Lower leg skin (tissue), 4 donors: ENCODE measurements around the gene PTH2R. TPM values are rescaled to one million over a fixed set of nuclear protein-coding genes. Genes with fewer than 3 reads are reported as not detected.

Experiments used
- DNase-seq, 2 donors: peaks; one replicate each; pipeline ENCODE4 v3.0.0-alpha.2; 2019; ENCODE audit warnings: low spot score in 2 of 2
- H3K4me3 ChIP-seq: fragments of 200-600 bp; sonication (generic); 2 replicates; pipeline ENCODE4 v1.5.1; 2017; ENCODE audit warnings: mild to moderate bottlenecking, low read depth; ENCODE audit not compliant: poor library complexity, severe bottlenecking
- POLR2A ChIP-seq, 2 donors: fragments of 450-650 bp; IDR thresholded peaks; one replicate each; pipeline ENCODE4 v1.6.1; 2016 to 2017; ENCODE audit warnings: antibody characterized with exemption in 2 of 2, mild to moderate bottlenecking in 1 of 2, moderate library complexity in 1 of 2
- WGBS, 2 donors: methylation state at CpG; one replicate each; pipeline ENCODE4 v1.1.5; 2018; 5-methylcytosine and 5-hydroxymethylcytosine counted together
- intact Hi-C: fragments of 100-400 bp; cut with DNase I; formaldehyde crosslinking; loops from one replicate; pipeline ENCODE4 v1.15.0; 2023; ENCODE audit warnings: low total_unique reads
- total RNA-seq, 4 donors: library from RNA; depleted of rRNA; stranded (reverse); fragments of >200 nt; gene quantifications; one replicate each; pipeline ENCODE4 v1.1.0, GENCODE V29; 2016
- TF ChIP-seq, protein P1 (sequence below), 3 donors: fragments of 450-650 bp; IDR thresholded peaks; one replicate each; pipeline ENCODE4 v1.5.1; 2016; ENCODE audit warnings: antibody characterized with exemption in 3 of 3, mild to moderate bottlenecking in 3 of 3, moderate library complexity in 2 of 3

Gene PTH2R
- total RNA-seq, 4 donors from 2014 or later, result 0.25 to 0.29 TPM; not detected in 2

- 9 to 17% methylated on average over 9 of the region's 9 CpGs for WGBS, 2 donors
- intact Hi-C loops, result no loop called here
Observed at GRCh38 chr2:208407667-208408066, 1.1 kb downstream of the PTH2R start.

DNA sequence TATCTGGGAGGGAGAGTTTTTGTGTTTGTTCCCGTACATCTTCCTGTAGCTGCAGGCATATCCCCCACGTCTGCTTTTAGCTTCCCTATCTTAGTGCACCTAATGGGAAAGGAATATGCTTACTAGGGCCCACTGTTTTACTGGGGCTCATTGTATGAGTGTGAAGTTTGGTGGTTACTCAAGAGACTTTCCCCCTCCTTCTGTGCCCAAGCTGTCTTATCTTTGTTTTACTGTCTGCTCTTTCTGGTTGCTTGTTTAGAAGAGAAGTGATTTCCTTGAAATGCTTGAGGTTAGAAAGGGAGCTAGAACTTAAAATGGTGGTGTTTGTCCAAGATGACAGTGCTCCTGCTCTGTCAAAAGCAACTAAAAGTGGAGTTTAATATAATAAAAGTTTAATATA, 7.3 kb downstream of the PTH2R start:
- intact Hi-C loops, result no loop called here
- H3K4me3 ChIP-seq, result no peak overlapping the region
- DNase-seq, result no peak
- no peak for TF ChIP-seq POLR2A (IDR thresholded peaks at IDR 0.05)
- TF ChIP-seq, protein P1, sequence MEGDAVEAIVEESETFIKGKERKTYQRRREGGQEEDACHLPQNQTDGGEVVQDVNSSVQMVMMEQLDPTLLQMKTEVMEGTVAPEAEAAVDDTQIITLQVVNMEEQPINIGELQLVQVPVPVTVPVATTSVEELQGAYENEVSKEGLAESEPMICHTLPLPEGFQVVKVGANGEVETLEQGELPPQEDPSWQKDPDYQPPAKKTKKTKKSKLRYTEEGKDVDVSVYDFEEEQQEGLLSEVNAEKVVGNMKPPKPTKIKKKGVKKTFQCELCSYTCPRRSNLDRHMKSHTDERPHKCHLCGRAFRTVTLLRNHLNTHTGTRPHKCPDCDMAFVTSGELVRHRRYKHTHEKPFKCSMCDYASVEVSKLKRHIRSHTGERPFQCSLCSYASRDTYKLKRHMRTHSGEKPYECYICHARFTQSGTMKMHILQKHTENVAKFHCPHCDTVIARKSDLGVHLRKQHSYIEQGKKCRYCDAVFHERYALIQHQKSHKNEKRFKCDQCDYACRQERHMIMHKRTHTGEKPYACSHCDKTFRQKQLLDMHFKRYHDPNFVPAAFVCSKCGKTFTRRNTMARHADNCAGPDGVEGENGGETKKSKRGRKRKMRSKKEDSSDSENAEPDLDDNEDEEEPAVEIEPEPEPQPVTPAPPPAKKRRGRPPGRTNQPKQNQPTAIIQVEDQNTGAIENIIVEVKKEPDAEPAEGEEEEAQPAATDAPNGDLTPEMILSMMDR (IDR thresholded peaks at IDR 0.05), result no peak
- WGBS, 2 donors, result 60 to 69% methylated on average over 2 of the region's 2 CpGs

More at GRCh38 chr2:208407667-208408066, 1.1 kb downstream of the PTH2R start:
- no peak overlapping the region for H3K4me3 ChIP-seq
- TF ChIP-seq, protein P1 (IDR thresholded peaks at IDR 0.05), result no peak
- no peak for TF ChIP-seq POLR2A (IDR thresholded peaks at IDR 0.05)
- no peak for DNase-seq

GRCh38 chr2:208415255-208415654, 8.7 kb downstream of the PTH2R start:
- H3K4me3 ChIP-seq, result no peak overlapping the region
- 83 to 85% methylated on average over 4 of the region's 4 CpGs for WGBS, 2 donors
- TF ChIP-seq POLR2A (IDR thresholded peaks at IDR 0.05), result no peak
- TF ChIP-seq, protein P1 (IDR thresholded peaks at IDR 0.05), result no peak
- intact Hi-C loops, result no loop called here
- no peak for DNase-seq

DNA sequence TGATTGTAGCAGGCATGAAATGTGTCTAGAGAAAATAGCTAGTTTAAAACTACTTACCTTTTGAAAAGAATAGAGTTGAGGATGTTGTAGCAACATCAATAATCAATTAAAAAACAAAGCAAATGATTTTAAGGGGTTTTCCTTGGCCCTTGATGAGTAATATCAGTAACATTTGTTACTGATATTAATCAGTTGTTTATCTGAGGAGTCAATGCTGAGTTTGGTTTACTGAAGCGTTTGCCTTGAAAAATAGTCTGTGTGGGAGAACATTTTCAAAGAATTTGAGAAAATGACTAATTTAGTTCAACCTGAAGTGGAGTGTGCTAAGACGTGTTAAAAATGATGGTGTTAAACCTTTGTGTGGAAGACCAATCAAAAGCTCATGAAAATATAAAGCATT, 9.3 kb downstream of the PTH2R start:
- H3K4me3 ChIP-seq, result no peak overlapping the region
- 69 to 73% methylated on average over 2 of the region's 2 CpGs for WGBS, 2 donors
- intact Hi-C loops, result no loop called here

DNA sequence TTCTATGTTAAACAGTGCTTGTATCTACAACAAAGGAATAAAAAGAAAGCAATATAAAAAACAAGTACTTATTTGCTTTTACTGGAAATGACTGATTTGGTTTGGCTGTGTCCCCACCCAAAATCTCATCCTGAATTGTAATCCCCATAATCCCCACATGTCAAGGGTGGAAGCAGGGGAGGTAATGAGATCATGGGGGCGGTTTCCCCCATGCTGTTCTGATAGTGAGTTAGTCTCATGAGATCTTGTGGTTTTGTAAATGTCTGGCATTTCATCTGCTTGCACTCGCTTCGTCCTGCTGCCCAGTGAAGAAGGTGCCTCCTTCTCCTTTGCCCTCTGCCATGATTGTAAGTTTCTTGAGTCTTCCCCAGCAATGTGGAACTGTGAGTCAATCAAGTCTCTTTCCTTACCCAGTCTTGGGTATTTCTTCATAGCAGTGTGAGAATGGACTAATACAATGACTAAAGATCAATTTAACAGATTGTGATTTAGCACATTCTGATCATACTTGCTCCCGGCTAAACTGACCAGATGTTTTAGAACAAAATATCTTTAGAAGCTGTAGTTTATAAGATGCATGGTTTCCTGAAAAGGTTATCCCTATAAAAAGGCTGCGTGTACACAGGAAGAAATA, 19.9 kb downstream of the PTH2R start:
- 83 to 87% methylated on average over 5 of the region's 5 CpGs for WGBS, 2 donors
- intact Hi-C loops, result no loop called here
- TF ChIP-seq POLR2A (IDR thresholded peaks at IDR 0.05), result no peak
- TF ChIP-seq, protein P1 (IDR thresholded peaks at IDR 0.05), result no peak
- H3K4me3 ChIP-seq, result no peak overlapping the region
- DNase-seq, result no peak

More for the DNA sequence above, 9.3 kb downstream of the PTH2R start:
- TF ChIP-seq, protein P1 (IDR thresholded peaks at IDR 0.05), result no peak
- TF ChIP-seq POLR2A (IDR thresholded peaks at IDR 0.05), result no peak
- no peak for DNase-seq

- intact Hi-C loops, result no loop called here
- no peak overlapping the region for H3K4me3 ChIP-seq
- TF ChIP-seq, protein P1 (IDR thresholded peaks at IDR 0.05), result no peak
- TF ChIP-seq POLR2A (IDR thresholded peaks at IDR 0.05), result no peak
- WGBS, 2 donors, result 58 to 61% methylated on average over 3 of the region's 3 CpGs
- no peak for DNase-seq
Observed at GRCh38 chr2:208437755-208438154, 31.2 kb downstream of the PTH2R start.
